OCI-LY1 (cell line): ENCODE results near the gene SMAD3.

Experiments
- H2AFZ ChIP-seq: fragments of 200-600 bp; sonication (generic), shearing (Covaris generic); 2 replicates; pipeline ENCODE4 v1.6.0; 2014; ENCODE audit warnings: antibody characterized with exemption, mild to moderate bottlenecking, low read length
- H3F3A ChIP-seq: fragments of 200-600 bp; sonication (generic), shearing (Covaris generic); 2 replicates; pipeline ENCODE4 v1.6.0; 2014; ENCODE audit warnings: mild to moderate bottlenecking, antibody characterized with exemption, low read length, moderate library complexity; ENCODE audit not compliant: insufficient read depth
- H3K27ac ChIP-seq: fragments of 200-600 bp; sonication (generic); 2 replicates; pipeline ENCODE4 v1.5.1; 2014; ENCODE audit warnings: low read length, mixed run types, mild to moderate bottlenecking, low read depth; ENCODE audit not compliant: poor library complexity, severe bottlenecking
- H3K27me3 ChIP-seq: fragments of 200-600 bp; sonication (generic); 2 replicates; pipeline ENCODE4 v1.6.0; 2014; ENCODE audit warnings: antibody characterized with exemption, mild to moderate bottlenecking, low read length, moderate library complexity; ENCODE audit not compliant: insufficient read depth
- H3K36me3 ChIP-seq: fragments of 200-600 bp; sonication (generic); 2 replicates; pipeline ENCODE4 v1.6.1; 2014; ENCODE audit warnings: mild to moderate bottlenecking, antibody characterized with exemption, low read length, moderate library complexity, mixed read lengths; ENCODE audit not compliant: insufficient read depth
- H3K4me1 ChIP-seq: fragments of 200-600 bp; sonication (generic); 2 replicates; pipeline ENCODE4 v1.5.1; 2014; ENCODE audit warnings: mild to moderate bottlenecking, low read length, moderate library complexity; ENCODE audit not compliant: insufficient read depth, severe bottlenecking
- H3K4me2 ChIP-seq: fragments of 200-600 bp; sonication (generic), shearing (Covaris generic); 2 replicates; pipeline ENCODE4 v1.6.1; 2014; ENCODE audit warnings: low read length
- H3K4me3 ChIP-seq: fragments of 200-600 bp; sonication (generic); 2 replicates; pipeline ENCODE4 v1.5.1; 2014; ENCODE audit warnings: low read length, low read depth, mild to moderate bottlenecking, mixed read lengths; ENCODE audit not compliant: poor library complexity, severe bottlenecking
- H3K79me2 ChIP-seq: fragments of 200-600 bp; shearing (Covaris generic); 2 replicates; pipeline ENCODE4 v1.6.1; 2016; ENCODE audit warnings: mixed run types, low read length, mixed read lengths; ENCODE audit not compliant: insufficient read depth
- H3K9ac ChIP-seq: fragments of 200-600 bp; sonication (generic), shearing (Covaris generic); 2 replicates; pipeline ENCODE4 v1.6.1; 2014; ENCODE audit warnings: mild to moderate bottlenecking, low read length, mixed read lengths
- H3K9me2 ChIP-seq: fragments of 200-600 bp; sonication (generic), shearing (Covaris generic); 2 replicates; pipeline ENCODE4 v1.6.1; 2014; ENCODE audit warnings: low read depth, mild to moderate bottlenecking, low read length, mixed read lengths
- H3K9me3 ChIP-seq: fragments of 200-600 bp; shearing (Covaris generic); 2 replicates; pipeline ENCODE4 v1.6.1; 2014; ENCODE audit warnings: low read length, mixed read lengths
- H4K20me1 ChIP-seq: fragments of 200-600 bp; sonication (generic), shearing (Covaris generic); 2 replicates; pipeline ENCODE4 v1.6.0; 2016; ENCODE audit warnings: mild to moderate bottlenecking, low read length; ENCODE audit not compliant: insufficient read depth
- CTCF ChIP-seq: fragments of 200-600 bp; sonication (generic), shearing (Covaris generic); IDR thresholded peaks from 2 replicates; pipeline ENCODE4 v1.5.1; 2017; ENCODE audit warnings: mild to moderate bottlenecking, antibody characterized with exemption, low read length, moderate library complexity, mixed read lengths
- EZH2 ChIP-seq: fragments of 200-600 bp; sonication (generic), shearing (Covaris generic); IDR thresholded peaks from 2 replicates; pipeline ENCODE4 v1.8.0; 2017; ENCODE audit warnings: borderline replicate concordance, mixed run types, mild to moderate bottlenecking, antibody characterized with exemption, low read length, moderate library complexity, mixed read lengths

SMAD3 gene

DNA sequence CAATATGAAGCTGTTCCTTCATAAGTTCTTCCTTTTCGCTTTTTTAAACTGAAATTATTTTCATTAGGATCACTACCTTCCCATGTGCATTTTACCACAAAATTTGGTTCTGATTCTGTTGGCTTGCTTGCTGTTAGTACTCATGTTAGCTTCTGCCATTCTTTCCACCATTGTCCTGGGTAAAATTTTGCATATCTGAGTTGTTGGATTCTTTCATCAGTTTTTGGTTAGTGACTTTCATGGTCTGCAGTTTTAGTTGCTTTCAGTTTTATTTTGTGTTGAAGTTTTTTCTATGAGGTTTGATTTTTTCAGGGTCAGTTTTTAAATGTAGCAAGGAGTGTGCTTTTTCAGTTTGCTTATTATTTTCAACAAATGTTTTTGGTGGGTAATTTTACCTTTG is 71.9 kb downstream of the SMAD3 start:
- peak overlapping the region; percentile 13 for H3K4me3 ChIP-seq
- peak overlapping the region; percentile 78 for H3K27ac ChIP-seq
- peak overlapping the region; percentile 43 for H3K4me2 ChIP-seq
- H4K20me1 ChIP-seq, result no peaks in the 10 kb centered on the region
- H3K9ac ChIP-seq, result peak overlapping the region; percentile 21
- peaks cover 57% of the 10 kb centered on the region for H3K79me2 ChIP-seq
- H3K9me2 ChIP-seq, result no peaks in the 10 kb centered on the region
- no peaks in the 10 kb centered on the region for H3K27me3 ChIP-seq
- peaks cover 100% of the 10 kb centered on the region for H3K4me1 ChIP-seq
- no peak overlapping the region for H2AFZ ChIP-seq
- no peaks in the 10 kb centered on the region for H3K36me3 ChIP-seq
- no peak for TF ChIP-seq CTCF
- TF ChIP-seq EZH2, result no peak
- H3F3A ChIP-seq, result no peaks in the 10 kb centered on the region
- no peaks in the 10 kb centered on the region for H3K9me3 ChIP-seq

DNA sequence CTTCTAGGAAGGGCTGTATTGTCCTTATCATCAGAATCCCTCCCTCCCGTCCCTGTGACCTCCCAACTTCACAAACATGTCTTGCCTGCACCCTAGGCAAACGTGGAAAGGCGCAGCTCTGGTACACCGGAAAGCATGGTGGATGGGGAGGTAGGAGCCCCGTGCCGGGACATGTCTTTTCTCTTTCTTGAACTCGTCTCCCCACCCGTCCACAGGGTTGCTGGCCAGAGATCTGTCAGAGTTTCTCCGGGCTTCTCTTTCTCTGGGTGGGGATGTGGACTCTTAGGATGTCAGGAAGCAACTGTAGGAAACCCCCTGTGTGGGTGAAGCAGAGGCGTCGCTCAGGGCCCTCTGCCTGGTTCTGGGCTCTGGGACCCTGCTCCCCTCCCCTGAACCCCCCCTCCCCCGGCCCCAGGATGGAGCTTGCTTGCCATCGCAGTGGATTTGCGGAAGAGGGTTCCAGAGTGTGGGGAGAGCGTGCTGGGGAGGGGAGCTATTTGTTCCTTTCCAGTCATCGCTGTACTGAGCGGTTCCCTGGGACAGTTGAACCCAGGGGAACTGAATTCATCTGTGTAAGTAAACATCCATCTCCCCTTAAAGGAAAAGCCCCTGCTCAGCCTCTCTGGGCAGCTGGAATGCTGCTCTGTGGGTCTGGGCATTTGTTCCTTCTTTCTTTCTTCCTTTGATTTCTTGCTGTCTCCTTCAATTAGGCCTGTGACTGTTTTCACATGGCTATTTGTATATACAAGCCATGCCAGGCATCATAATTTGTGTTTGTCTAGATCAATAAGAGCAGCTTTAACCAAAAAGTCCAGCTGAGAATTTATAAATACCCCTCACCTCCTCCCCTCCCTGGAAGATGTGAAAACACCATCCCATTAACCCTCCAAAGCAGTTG is 72.8 kb downstream of the SMAD3 start:
- peaks cover 54% of the 10 kb centered on the region for H3K79me2 ChIP-seq
- H2AFZ ChIP-seq, result no peak overlapping the region
- H3K36me3 ChIP-seq, result no peaks in the 10 kb centered on the region
- H4K20me1 ChIP-seq, result no peaks in the 10 kb centered on the region
- H3K27ac ChIP-seq, result peak overlapping the region; percentile 78
- H3K4me1 ChIP-seq, result peaks cover 100% of the 10 kb centered on the region
- no peaks in the 10 kb centered on the region for H3K9me3 ChIP-seq
- H3K9ac ChIP-seq, result no peak overlapping the region; the same call in 1 of the 2 replicates
- TF ChIP-seq CTCF (no peak), EZH2 (no peak)
- no peaks in the 10 kb centered on the region for H3K27me3 ChIP-seq
- H3K9me2 ChIP-seq, result no peaks in the 10 kb centered on the region
- no peaks in the 10 kb centered on the region for H3F3A ChIP-seq
- H3K4me3 ChIP-seq, result no peak overlapping the region
- peak overlapping the region; percentile 43; the same call in 1 of the 2 replicates for H3K4me2 ChIP-seq

GRCh38 chr15:67138891-67139855 is 73.8 kb downstream of the SMAD3 start:
- Histone ChIP-seq H3K36me3 (no peaks in the 10 kb centered on the region), H3K4me1 (peaks cover 100% of the 10 kb centered on the region), H3K79me2 (peaks cover 55% of the 10 kb centered on the region), H4K20me1 (no peaks in the 10 kb centered on the region), H3K9me2 (no peaks in the 10 kb centered on the region), H3K4me3 (no peak overlapping the region), H3F3A (no peaks in the 10 kb centered on the region), H3K4me2 (peak overlapping the region; percentile 4; the same call in 1 of the 2 replicates), H3K27ac (peak overlapping the region; percentile 80), H3K27me3 (no peaks in the 10 kb centered on the region), H3K9me3 (no peaks in the 10 kb centered on the region), H3K9ac (no peak overlapping the region; the same call in 1 of the 2 replicates), H2AFZ (no peak overlapping the region)
- TF ChIP-seq EZH2 (no peak), CTCF (no peak)
